Endodermal cell (in vitro differentiated cells): ENCODE data around the gene ELOVL2. TPM values are rescaled to one million over a fixed set of nuclear protein-coding genes. Genes with fewer than 3 reads are reported as not detected.

Experiments used
- DNase-seq: peaks from one replicate; pipeline ENCODE4 v3.0.0-alpha.2; 2017
- H3K27ac ChIP-seq: 2 replicates; pipeline ENCODE4 v1.5.1; 2013; ENCODE audit warnings: mild to moderate bottlenecking, low read depth, low read length, moderate library complexity
- H3K27me3 ChIP-seq: 2 replicates; pipeline ENCODE4 v1.6.1; 2013; ENCODE audit warnings: mild to moderate bottlenecking, low read length, moderate library complexity; ENCODE audit not compliant: insufficient read depth, control insufficient read depth, poor library complexity, severe bottlenecking
- H3K36me3 ChIP-seq: 2 replicates; pipeline ENCODE4 v1.7.0; 2013; ENCODE audit warnings: mild to moderate bottlenecking, low read length, moderate library complexity; ENCODE audit not compliant: control insufficient read depth, insufficient read depth
- H3K4me1 ChIP-seq: one replicate; pipeline ENCODE4 v1.7.0; 2013; ENCODE audit warnings: low read length; ENCODE audit not compliant: control insufficient read depth, insufficient read depth
- H3K4me3 ChIP-seq: 2 replicates; pipeline ENCODE4 v1.5.1; 2013; ENCODE audit warnings: mild to moderate bottlenecking, low read length, moderate library complexity
- H3K9ac ChIP-seq: 2 replicates; pipeline ENCODE4 v1.6.1; 2013; ENCODE audit warnings: mild to moderate bottlenecking, low read length, moderate library complexity; ENCODE audit not compliant: poor library complexity, severe bottlenecking; ENCODE audit errors: extremely low read depth
- H3K9me3 ChIP-seq: 2 replicates; pipeline ENCODE4 v1.6.1; 2013; ENCODE audit warnings: mild to moderate bottlenecking, low read length, moderate library complexity; ENCODE audit not compliant: control insufficient read depth
- H3K27ac Mint-ChIP-seq: 2 replicates; pipeline ENCODE4 v1.8.0; 2020; ENCODE audit warnings: mixed read lengths
- H3K27me3 Mint-ChIP-seq: 2 replicates; pipeline ENCODE4 v1.8.0; 2021; ENCODE audit warnings: mild to moderate bottlenecking, mixed read lengths; ENCODE audit not compliant: insufficient read depth
- H3K36me3 Mint-ChIP-seq: 2 replicates; pipeline ENCODE4 v1.8.0; 2020; ENCODE audit warnings: low read depth, mixed read lengths
- H3K4me1 Mint-ChIP-seq: 2 replicates; pipeline ENCODE4 v1.8.0; 2020; ENCODE audit warnings: mixed read lengths
- H3K4me3 Mint-ChIP-seq: 2 replicates; pipeline ENCODE4 v1.8.0; 2020; ENCODE audit warnings: mild to moderate bottlenecking, moderate library complexity, mixed read lengths
- H3K9me3 Mint-ChIP-seq: 2 replicates; pipeline ENCODE4 v1.8.0; 2020; ENCODE audit warnings: mild to moderate bottlenecking, mixed read lengths
- CTCF ChIP-seq: fragments of 200-600 bp; sonication (generic); conservative IDR thresholded peaks from 2 replicates; pipeline ENCODE4 v1.5.0; 2021; ENCODE audit warnings: antibody characterized with exemption, mild to moderate bottlenecking
- WGBS, 2 experiments: methylation state at CpG; one replicate each; pipeline versions ENCODE4 v1.1.5 to v1.1.7; 2013; ENCODE audit warnings: missing lambda C conversion rate in 2 of 2, mixed read lengths in 1 of 2; ENCODE audit not compliant: insufficient coverage in 1 of 2, insufficient read length in 1 of 2; 5-methylcytosine and 5-hydroxymethylcytosine counted together
- total RNA-seq, 2 donors: library from RNA; stranded (reverse); fragmentation: NEBNext Ultra II Directional in 1 of 2; extraction: Animal tissue kit (Norgen Biotek cat#: 25700) in 1 of 2; gene quantifications; 2 replicates in 1 of 2; 3 replicates in 1 of 2; pipeline ENCODE4 v1.2.1, GENCODE V29; 2021

ELOVL2 gene
- total RNA-seq, 2 donors from 2014 or later = 7.3 to 14.1 TPM

DNA sequence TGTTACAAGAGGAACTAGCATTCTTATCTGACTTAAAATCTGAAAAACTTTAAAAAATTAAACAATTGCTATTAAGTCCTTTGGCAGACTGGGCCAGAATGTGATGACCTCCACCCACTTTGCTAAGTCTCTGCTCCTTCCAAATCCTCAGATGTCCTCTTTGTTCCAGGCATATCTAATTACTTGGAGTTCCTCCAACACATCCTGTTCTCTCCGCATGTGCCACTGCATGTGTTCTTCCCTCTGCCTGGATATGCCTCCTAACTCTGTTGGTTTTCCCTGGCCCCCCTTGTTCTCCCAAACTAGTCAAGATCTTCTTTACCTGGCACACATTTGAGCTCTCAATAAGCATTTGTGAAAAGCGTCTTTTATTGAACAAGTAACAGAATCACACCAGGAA lies 23.1 kb downstream of the ELOVL2 start:
- no peaks in the 10 kb centered on the region for H3K36me3 Mint-ChIP-seq
- Histone ChIP-seq H3K27me3 (no peaks in the 10 kb centered on the region), H3K27ac (no peak overlapping the region), H3K9ac (no peak overlapping the region), H3K36me3 (peaks cover 12% of the 10 kb centered on the region), H3K9me3 (no peaks in the 10 kb centered on the region), H3K4me1 (peaks cover 39% of the 10 kb centered on the region), H3K4me3 (no peak overlapping the region)
- TF ChIP-seq CTCF = no peak
- H3K27ac Mint-ChIP-seq = no peak overlapping the region
- peaks cover 2% of the 10 kb centered on the region for H3K27me3 Mint-ChIP-seq
- WGBS, 2 experiments = 90 to 92% methylated on average over 2 of the region's 2 CpGs
- H3K9me3 Mint-ChIP-seq = no peaks in the 10 kb centered on the region
- H3K4me3 Mint-ChIP-seq = no peak overlapping the region
- H3K4me1 Mint-ChIP-seq = peaks cover 32% of the 10 kb centered on the region
- no peak for DNase-seq

- peaks cover 39% of the 10 kb centered on the region for H3K4me1 ChIP-seq
- Mint-ChIP-seq H3K36me3 (no peaks in the 10 kb centered on the region), H3K9me3 (no peaks in the 10 kb centered on the region), H3K4me3 (no peak overlapping the region), H3K4me1 (peaks cover 31% of the 10 kb centered on the region), H3K27me3 (peaks cover 4% of the 10 kb centered on the region), H3K27ac (no peak overlapping the region)
- H3K36me3 ChIP-seq = peaks cover 12% of the 10 kb centered on the region
- no peaks in the 10 kb centered on the region for H3K27me3 ChIP-seq
- no peaks in the 10 kb centered on the region for H3K9me3 ChIP-seq
- DNase-seq = no peak
- H3K9ac ChIP-seq = no peak overlapping the region
- no peak overlapping the region for H3K27ac ChIP-seq
- WGBS, 2 experiments = 79 to 90% methylated on average over 2 of the region's 2 CpGs
- peak overlapping the region; percentile 46 for H3K4me3 ChIP-seq
- TF ChIP-seq CTCF = no peak
These were observed 25.9 kb downstream of the ELOVL2 start for GRCh38 chr6:11018225-11018624.

DNA sequence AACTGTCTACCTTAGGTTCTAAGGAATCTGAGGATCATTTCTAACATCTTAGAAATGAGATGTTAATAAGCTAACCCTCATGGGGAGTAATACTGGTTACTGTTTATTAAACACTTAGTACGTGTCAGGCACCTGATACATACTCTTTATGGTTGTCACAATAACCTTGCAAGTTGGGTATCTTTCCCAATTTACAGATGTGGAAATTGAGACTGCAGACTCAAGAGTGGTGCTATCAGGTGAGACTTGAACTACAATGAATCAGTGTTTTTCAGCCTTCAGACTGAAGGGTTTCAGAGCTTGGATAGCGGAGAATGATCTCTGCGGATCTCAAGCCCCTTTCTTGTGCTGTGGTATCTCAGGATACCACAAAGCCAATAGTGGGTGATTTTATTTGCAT lies 27.0 kb downstream of the ELOVL2 start:
- 95 to 100% methylated on average over 3 of the region's 3 CpGs for WGBS, 2 experiments
- no peaks in the 10 kb centered on the region for H3K36me3 Mint-ChIP-seq
- H3K9ac ChIP-seq = no peak overlapping the region

More for the DNA sequence above, 27.0 kb downstream of the ELOVL2 start:
- H3K4me3 ChIP-seq = no peak overlapping the region
- H3K9me3 ChIP-seq = no peaks in the 10 kb centered on the region
- Mint-ChIP-seq H3K27me3 (peaks cover 5% of the 10 kb centered on the region), H3K4me1 (peaks cover 34% of the 10 kb centered on the region), H3K27ac (no peak overlapping the region), H3K4me3 (no peak overlapping the region), H3K9me3 (no peaks in the 10 kb centered on the region)
- no peak overlapping the region for H3K27ac ChIP-seq
- peaks cover 2% of the 10 kb centered on the region for H3K36me3 ChIP-seq
- TF ChIP-seq CTCF = no peak
- no peak for DNase-seq
- peaks cover 37% of the 10 kb centered on the region for H3K4me1 ChIP-seq
- H3K27me3 ChIP-seq = no peaks in the 10 kb centered on the region
